A673 (cell line): ENCODE data around the gene RIC1.

Source experiments
- CTCF ChIP-seq: fragments of 300-800, 200-600 bp; sonication (generic); conservative IDR thresholded peaks from 2 replicates; pipeline ENCODE4 v1.5.1; 2017; ENCODE audit warnings: low read depth, mild to moderate bottlenecking, antibody characterized with exemption, low read length, moderate library complexity, mixed read lengths
- EZH2 ChIP-seq: fragments of 200-600 bp; sonication (generic); IDR thresholded peaks from 2 replicates; pipeline ENCODE4 v1.6.1; 2017; ENCODE audit warnings: borderline replicate concordance, low read depth, mild to moderate bottlenecking, mixed read lengths, antibody characterized with exemption, low read length; ENCODE audit not compliant: poor library complexity, severe bottlenecking

GRCh38 chr9:5617749-5618148, 11.2 kb upstream of the RIC1 start:
- TF ChIP-seq CTCF = no peak
- no peak for TF ChIP-seq EZH2
